Peyer's patch (tissue), 4 donors: ENCODE results near the gene DNAH12.

Experiments used
- CTCF ChIP-seq, 6 experiments: fragments of 450-650 bp in 4 of 6; fragments of 200-600 bp in 2 of 6; sonication (generic) in 1 of 6; IDR thresholded peaks; one replicate each; pipeline ENCODE4 v1.5.1; 2017 to 2019; ENCODE audit warnings: antibody characterized with exemption in 6 of 6, mild to moderate bottlenecking in 3 of 6, moderate library complexity in 1 of 6
- POLR2A ChIP-seq, 2 donors: fragments of 450-650 bp; IDR thresholded peaks; one replicate each; pipeline ENCODE4 v1.5.1; 2017; ENCODE audit warnings: antibody characterized with exemption in 2 of 2, mild to moderate bottlenecking in 2 of 2, moderate library complexity in 2 of 2

DNA sequence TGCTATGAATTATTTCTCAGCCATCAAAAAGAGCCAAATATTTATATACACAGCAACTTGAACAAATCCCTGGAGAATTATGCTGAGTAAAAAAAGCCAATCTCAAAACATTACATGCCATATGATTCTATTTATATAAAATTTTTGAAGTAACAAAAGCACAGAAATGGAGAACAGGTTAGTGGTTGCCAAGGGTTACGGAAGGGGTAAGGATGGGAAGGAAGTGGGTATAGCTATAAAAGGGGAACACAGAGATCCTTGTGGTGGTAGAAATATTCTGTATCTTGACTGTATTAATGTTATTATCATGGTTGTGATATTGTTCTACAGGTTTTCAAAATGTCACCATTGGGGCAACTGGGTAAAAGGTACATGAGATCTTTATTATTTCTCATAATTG lies 189.4 kb downstream of the DNAH12 start:
- TF ChIP-seq CTCF (IDR thresholded peaks at IDR 0.05) (no peak), POLR2A (IDR thresholded peaks at IDR 0.05) (no peak)
